ENCODE measurements around the gene KHDC3L.

The KHDC3L gene

DNA sequence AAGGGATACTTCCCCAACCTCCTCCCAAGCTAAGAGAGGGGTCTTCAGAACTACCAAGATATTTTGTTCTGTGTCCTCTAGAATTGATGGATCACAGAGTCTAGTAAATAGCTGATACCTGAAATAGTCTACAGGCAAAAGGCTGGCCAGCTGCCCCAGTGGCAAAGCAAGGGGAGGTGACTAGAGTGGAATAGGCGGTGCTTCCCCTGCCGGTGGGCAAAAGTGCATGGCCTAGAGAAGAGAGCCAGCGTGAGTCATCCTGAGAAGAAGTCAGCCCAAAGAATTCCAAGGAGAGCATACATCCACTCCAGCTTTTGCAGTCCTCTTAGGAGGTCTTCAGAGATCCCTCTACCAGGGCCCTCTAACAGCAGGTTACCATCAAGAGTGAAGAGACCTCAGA is 23.1 kb upstream of the KHDC3L start:
- no peaks in the 10 kb centered on the region for H3K79me2 ChIP-seq (ENCODE audit: insufficient read depth, low read length)
- no peak overlapping the region for H2AFZ ChIP-seq (ENCODE audit: low read length)
- no peaks in the 10 kb centered on the region for H3K4me1 ChIP-seq (ENCODE audit: insufficient read depth, low read length, severe bottlenecking)
- H3K9me3 ChIP-seq (ENCODE audit: low read length), result no peaks in the 10 kb centered on the region
- H3K9me2 ChIP-seq (ENCODE audit: low read depth, low read length), result no peaks in the 10 kb centered on the region
- no peaks in the 10 kb centered on the region for H3K36me3 ChIP-seq (ENCODE audit: insufficient read depth, low read length)
- no peak overlapping the region for H3K4me3 ChIP-seq (ENCODE audit: low read depth, low read length, poor library complexity, severe bottlenecking)
- no peak overlapping the region for H3K27ac ChIP-seq (ENCODE audit: low read depth, low read length, poor library complexity, severe bottlenecking)
- no peak for TF ChIP-seq EZH2 (IDR thresholded peaks at IDR 0.05; ENCODE audit: borderline replicate concordance, low read length)
- TF ChIP-seq, protein P1, sequence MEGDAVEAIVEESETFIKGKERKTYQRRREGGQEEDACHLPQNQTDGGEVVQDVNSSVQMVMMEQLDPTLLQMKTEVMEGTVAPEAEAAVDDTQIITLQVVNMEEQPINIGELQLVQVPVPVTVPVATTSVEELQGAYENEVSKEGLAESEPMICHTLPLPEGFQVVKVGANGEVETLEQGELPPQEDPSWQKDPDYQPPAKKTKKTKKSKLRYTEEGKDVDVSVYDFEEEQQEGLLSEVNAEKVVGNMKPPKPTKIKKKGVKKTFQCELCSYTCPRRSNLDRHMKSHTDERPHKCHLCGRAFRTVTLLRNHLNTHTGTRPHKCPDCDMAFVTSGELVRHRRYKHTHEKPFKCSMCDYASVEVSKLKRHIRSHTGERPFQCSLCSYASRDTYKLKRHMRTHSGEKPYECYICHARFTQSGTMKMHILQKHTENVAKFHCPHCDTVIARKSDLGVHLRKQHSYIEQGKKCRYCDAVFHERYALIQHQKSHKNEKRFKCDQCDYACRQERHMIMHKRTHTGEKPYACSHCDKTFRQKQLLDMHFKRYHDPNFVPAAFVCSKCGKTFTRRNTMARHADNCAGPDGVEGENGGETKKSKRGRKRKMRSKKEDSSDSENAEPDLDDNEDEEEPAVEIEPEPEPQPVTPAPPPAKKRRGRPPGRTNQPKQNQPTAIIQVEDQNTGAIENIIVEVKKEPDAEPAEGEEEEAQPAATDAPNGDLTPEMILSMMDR (IDR thresholded peaks at IDR 0.05; ENCODE audit: low read length), result no peak
- no peaks in the 10 kb centered on the region for H3F3A ChIP-seq (ENCODE audit: insufficient read depth, low read length)
- no peaks in the 10 kb centered on the region for H4K20me1 ChIP-seq (ENCODE audit: insufficient read depth, low read length)
- no peak overlapping the region for H3K4me2 ChIP-seq (ENCODE audit: low read length)
- no peak overlapping the region for H3K9ac ChIP-seq (ENCODE audit: low read length)
- no peaks in the 10 kb centered on the region for H3K27me3 ChIP-seq (ENCODE audit: insufficient read depth, low read length)

DNA sequence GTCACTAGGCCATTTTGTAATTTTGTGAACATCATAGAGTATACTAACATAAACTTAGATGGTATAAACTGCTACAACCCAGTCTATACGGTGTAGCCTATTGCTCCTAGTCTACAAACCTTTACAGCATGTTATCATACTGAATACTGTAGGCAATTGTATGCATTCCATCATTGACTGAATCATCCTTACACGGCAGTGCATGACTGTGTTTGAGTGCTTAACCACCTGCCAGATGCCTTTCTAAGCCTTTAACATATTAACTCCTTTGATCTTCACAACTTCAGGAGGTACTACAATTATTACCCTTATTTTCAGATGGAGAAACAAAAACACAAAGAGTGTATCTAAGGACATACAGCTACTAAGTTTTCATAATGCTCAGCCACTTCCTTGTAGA is 22.4 kb upstream of the KHDC3L start:
- Histone ChIP-seq H3K9me3 (ENCODE audit: low read length) (no peaks in the 10 kb centered on the region), H3K27ac (ENCODE audit: low read depth, low read length, poor library complexity, severe bottlenecking) (no peak overlapping the region), H4K20me1 (ENCODE audit: insufficient read depth, low read length) (no peaks in the 10 kb centered on the region), H3K4me3 (ENCODE audit: low read depth, low read length, poor library complexity, severe bottlenecking) (no peak overlapping the region), H3K27me3 (ENCODE audit: insufficient read depth, low read length) (no peaks in the 10 kb centered on the region), H3K36me3 (ENCODE audit: insufficient read depth, low read length) (no peaks in the 10 kb centered on the region), H2AFZ (ENCODE audit: low read length) (no peak overlapping the region), H3K4me1 (ENCODE audit: insufficient read depth, low read length, severe bottlenecking) (no peaks in the 10 kb centered on the region), H3K4me2 (ENCODE audit: low read length) (no peak overlapping the region), H3K79me2 (ENCODE audit: insufficient read depth, low read length) (no peaks in the 10 kb centered on the region), H3K9me2 (ENCODE audit: low read depth, low read length) (no peaks in the 10 kb centered on the region), H3F3A (ENCODE audit: insufficient read depth, low read length) (no peaks in the 10 kb centered on the region), H3K9ac (ENCODE audit: low read length) (no peak overlapping the region)
- TF ChIP-seq EZH2 (IDR thresholded peaks at IDR 0.05; ENCODE audit: borderline replicate concordance, low read length), result no peak
- TF ChIP-seq, protein P1 (IDR thresholded peaks at IDR 0.05; ENCODE audit: low read length), result no peak

DNA sequence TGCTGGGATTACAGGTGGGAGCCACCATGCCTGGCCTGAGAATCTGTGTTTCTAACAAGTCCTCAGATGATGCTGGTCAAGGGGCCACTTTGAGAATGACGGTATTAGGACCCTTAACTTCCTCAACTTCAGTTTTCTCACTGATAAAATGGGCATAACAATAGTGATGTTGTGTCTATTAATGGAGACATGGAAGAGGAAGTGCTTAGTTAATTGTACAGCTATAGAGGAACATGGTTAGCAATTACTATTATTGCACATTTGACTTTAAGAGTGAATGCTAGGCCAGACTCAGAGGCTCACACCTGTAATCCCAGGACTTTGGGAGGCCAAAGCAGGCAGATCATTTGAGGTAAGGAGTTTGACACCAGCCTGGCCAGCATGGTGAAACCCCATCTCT is 21.1 kb upstream of the KHDC3L start:
- H3K27ac ChIP-seq (ENCODE audit: low read depth, low read length, poor library complexity, severe bottlenecking), result no peak overlapping the region
- H3K4me2 ChIP-seq (ENCODE audit: low read length), result no peak overlapping the region
- no peaks in the 10 kb centered on the region for H4K20me1 ChIP-seq (ENCODE audit: insufficient read depth, low read length)
- TF ChIP-seq EZH2 (IDR thresholded peaks at IDR 0.05; ENCODE audit: borderline replicate concordance, low read length), result no peak
- TF ChIP-seq, protein P1 (IDR thresholded peaks at IDR 0.05; ENCODE audit: low read length), result no peak
- H3K9me3 ChIP-seq (ENCODE audit: low read length), result no peaks in the 10 kb centered on the region
- H3K4me1 ChIP-seq (ENCODE audit: insufficient read depth, low read length, severe bottlenecking), result no peaks in the 10 kb centered on the region
- H3K36me3 ChIP-seq (ENCODE audit: insufficient read depth, low read length), result no peaks in the 10 kb centered on the region
- no peaks in the 10 kb centered on the region for H3K27me3 ChIP-seq (ENCODE audit: insufficient read depth, low read length)
- no peak overlapping the region for H2AFZ ChIP-seq (ENCODE audit: low read length)
- no peak overlapping the region for H3K4me3 ChIP-seq (ENCODE audit: low read depth, low read length, poor library complexity, severe bottlenecking)
- no peaks in the 10 kb centered on the region for H3F3A ChIP-seq (ENCODE audit: insufficient read depth, low read length)
- H3K79me2 ChIP-seq (ENCODE audit: insufficient read depth, low read length), result no peaks in the 10 kb centered on the region
- no peak overlapping the region for H3K9ac ChIP-seq (ENCODE audit: low read length)
- no peaks in the 10 kb centered on the region for H3K9me2 ChIP-seq (ENCODE audit: low read depth, low read length)
